Endothelial cell of umbilical vein (primary cell): ENCODE measurements around the gene FAM161B. TPM values are rescaled to one million over a fixed set of nuclear protein-coding genes. Genes with fewer than 3 reads are reported as not detected.
"Not testable (repeated sequence)": the region's sequence is repeated elsewhere in the genome, so short reads cannot be mapped to it uniquely, and the experiment has no call there.

Source experiments
- BruUV-seq: library from RNA; stranded (reverse); fragments of 400-500 nt; replicated peaks from 2 replicates; lab custom pipeline; 2021; lab: Mats Ljungman, UMichigan
- CTCF ChIA-PET: fragments of 300-600, 350-600 bp; sonication (Branson Sonifier 250); formaldehyde crosslinking; loops from one replicate; lab custom pipeline; 2021; ENCODE audit warnings: antibody characterized with exemption, inconsistent platforms; lab: Charles Lee
- POLR2A ChIA-PET: fragments of 300-600, 350-600 bp; sonication (Branson Sonifier 250); formaldehyde crosslinking; loops from one replicate; lab custom pipeline; 2021; ENCODE audit warnings: antibody characterized with exemption, inconsistent platforms; lab: Charles Lee
- DNase-seq: peaks from one replicate; pipeline ENCODE4 v3.0.0-alpha.2; 2011; ENCODE audit warnings: low read depth, low spot score
- FAIRE-seq: peaks from 2 replicates; lab custom pipeline; 2011; peaks lifted over from hg19 to GRCh38; lab: Jason Lieb, UNC
- H2AFZ ChIP-seq: 2 replicates; pipeline ENCODE4 v1.6.0; 2012; ENCODE audit warnings: low read depth, low read length, control low read depth, inconsistent platforms
- H3K27ac ChIP-seq: 2 replicates; pipeline ENCODE4 v1.5.1; 2011; ENCODE audit warnings: low read depth, mild to moderate bottlenecking, control low read depth, low read length, moderate library complexity; ENCODE audit not compliant: insufficient read depth
- H3K27me3 ChIP-seq, 2 experiments: 2 replicates each; pipeline versions ENCODE4 v1.6.0 to v1.6.1; 2011; ENCODE audit warnings: low read length in 2 of 2, mixed read lengths in 1 of 2; ENCODE audit not compliant: control insufficient read depth in 2 of 2, insufficient read depth in 2 of 2
- H3K36me3 ChIP-seq, 2 experiments: 2 replicates in 1 of 2; 3 replicates in 1 of 2; pipeline ENCODE4 v1.5.1; 2011; ENCODE audit warnings: low read length in 2 of 2, mild to moderate bottlenecking in 1 of 2, moderate library complexity in 1 of 2; ENCODE audit not compliant: control insufficient read depth in 2 of 2, insufficient read depth in 2 of 2; ENCODE audit errors: extremely low read depth in 1 of 2
- H3K4me1 ChIP-seq: 3 replicates; pipeline ENCODE4 v1.5.1; 2011; ENCODE audit warnings: mild to moderate bottlenecking, low read length; ENCODE audit not compliant: control insufficient read depth, insufficient read depth; ENCODE audit errors: extremely low read depth
- H3K4me2 ChIP-seq: 2 replicates; pipeline ENCODE4 v1.6.1; 2011; ENCODE audit warnings: low read length, control low read depth, mixed read lengths; ENCODE audit not compliant: insufficient read depth
- H3K4me3 ChIP-seq, 3 experiments: fragments of 200-600 bp in 1 of 3; sonication (generic), shearing (Covaris generic) in 1 of 3; replicated peaks in 1 of 3; 2 replicates each; pipeline ENCODE4 v1.5.1; 2011 to 2016; ENCODE audit warnings: control low read depth in 3 of 3, low read length in 3 of 3, mild to moderate bottlenecking in 2 of 3, inconsistent platforms in 1 of 3, low read depth in 1 of 3, moderate library complexity in 1 of 3; ENCODE audit not compliant: insufficient read depth in 1 of 3
- H3K79me2 ChIP-seq: 2 replicates; pipeline ENCODE4 v1.6.0; 2012; ENCODE audit warnings: low read length, inconsistent platforms; ENCODE audit not compliant: control insufficient read depth, insufficient read depth
- H3K9ac ChIP-seq: replicated peaks from 2 replicates; pipeline ENCODE3; 2011; ENCODE audit warnings: low read length, control low read depth; ENCODE audit not compliant: insufficient read depth; ENCODE audit errors: extremely low read depth
- H3K9me1 ChIP-seq: replicated peaks from 3 replicates; pipeline ENCODE4 v1.6.0; 2011; ENCODE audit warnings: mild to moderate bottlenecking, low read length; ENCODE audit not compliant: control insufficient read depth, insufficient read depth; ENCODE audit errors: extremely low read depth
- H3K9me3 ChIP-seq: replicated peaks from 2 replicates; pipeline ENCODE4 v1.5.1; 2012; ENCODE audit warnings: low read length, inconsistent platforms; ENCODE audit not compliant: control insufficient read depth, insufficient read depth
- H4K20me1 ChIP-seq: replicated peaks from 2 replicates; pipeline ENCODE3; 2011; ENCODE audit warnings: mild to moderate bottlenecking, low read length; ENCODE audit not compliant: control insufficient read depth, insufficient read depth; ENCODE audit errors: extremely low read depth
- CTCF ChIP-seq, 2 donors: IDR thresholded peaks; 1 replicate in 1 of 2; 2 replicates in 1 of 2; pipeline ENCODE4 v1.5.1; 2011; ENCODE audit warnings: low read length in 2 of 2, mild to moderate bottlenecking in 2 of 2, moderate library complexity in 2 of 2, control low read depth in 1 of 2, inconsistent platforms in 1 of 2, low read depth in 1 of 2; ENCODE audit not compliant: insufficient read depth in 1 of 2; ENCODE audit errors: extremely low read depth in 1 of 2
- EZH2 ChIP-seq: IDR thresholded peaks from 2 replicates; pipeline ENCODE4 v1.6.1; 2012; ENCODE audit warnings: borderline replicate concordance, low read depth, mild to moderate bottlenecking, moderate library complexity, low read length, inconsistent platforms; ENCODE audit not compliant: severe bottlenecking
- FOS ChIP-seq: IDR thresholded peaks from 2 replicates; pipeline ENCODE4 v1.6.1; 2011; ENCODE audit warnings: mild to moderate bottlenecking, low read length, moderate library complexity, borderline replicate concordance; ENCODE audit not compliant: insufficient read depth
- GATA2 ChIP-seq: IDR thresholded peaks from 2 replicates; pipeline ENCODE4 v1.7.0; 2011; ENCODE audit warnings: low read depth, mild to moderate bottlenecking, moderate library complexity, mixed read lengths, low read length; ENCODE audit not compliant: insufficient read length, insufficient read depth
- JUN ChIP-seq: IDR thresholded peaks from 2 replicates; pipeline ENCODE4 v1.6.1; 2011; ENCODE audit warnings: borderline replicate concordance, low read depth; ENCODE audit not compliant: insufficient read length, insufficient read depth
- MAX ChIP-seq: IDR thresholded peaks from 2 replicates; pipeline ENCODE4 v1.6.1; 2011; ENCODE audit not compliant: insufficient read depth, insufficient read length
- MYC ChIP-seq: IDR thresholded peaks from one replicate; pipeline ENCODE4 v1.6.1; 2011; ENCODE audit warnings: mild to moderate bottlenecking, low read depth, low read length
- POLR2A ChIP-seq: IDR thresholded peaks from 2 replicates; pipeline ENCODE4 v1.6.1; 2012; ENCODE audit warnings: low read depth, mild to moderate bottlenecking, control low read depth, low read length
- POLR2AphosphoS5 ChIP-seq: IDR thresholded peaks from 2 replicates; pipeline ENCODE4 v1.6.1; 2012; ENCODE audit warnings: low read depth, mild to moderate bottlenecking, control low read depth, low read length, moderate library complexity; ENCODE audit not compliant: insufficient read depth
- dilution Hi-C: fragments of 300-500 bp; cut with MboI; formaldehyde crosslinking; loops from one replicate; pipeline ENCODE4 v1.15.0; 2019; ENCODE audit warnings: low sequenced_read_pairs; ENCODE audit not compliant: extremely low pct_ligation_motif_present
- intact Hi-C: fragments of 100-400 bp; cut with micrococcal nuclease; formaldehyde crosslinking; loops from one replicate; pipeline ENCODE4 v1.10.0; 2022
- polyA plus RNA-seq, 4 experiments: library from polyadenylated mRNA; depleted of rRNA in 3 of 4; stranded (reverse) in 3 of 4; unstranded in 1 of 4; fragments of >200 nt; gene quantifications; 2 replicates each; pipeline versions ENCODE4 v1.2.1 to v1.2.3, GENCODE V29; 2011 to 2012; ENCODE audit warnings: missing spikeins in 1 of 4
- total RNA-seq: library from RNA; stranded (reverse); gene quantifications from 2 replicates; pipeline ENCODE4 v1.2.3, GENCODE V29; 2021

FAM161B gene
- total and polyA plus RNA-seq, 2 donors (not counting 3 experiments of a cell fraction or from before 2014, with no cell fraction given) = 1.6 to 3.1 TPM

GRCh38 chr14:73924337-73924736, 25.6 kb downstream of the FAM161B start:
- H3K4me2 ChIP-seq = no peak overlapping the region
- H3K27me3 ChIP-seq = no peaks in the 10 kb centered on the region
- H3K27ac ChIP-seq = no peak overlapping the region
- FAIRE-seq (no peak), DNase-seq (no peak)
- dilution Hi-C loops (no loop called here), intact Hi-C loops (no loop called here)
- no peak overlapping the region for H3K4me3 ChIP-seq
- POLR2A ChIA-PET = no interaction called here
- no peak overlapping the region for H3K9ac ChIP-seq
- H3K79me2 ChIP-seq = no peaks in the 10 kb centered on the region
- H3K9me1 ChIP-seq = no peaks in the 10 kb centered on the region
- no peaks in the 10 kb centered on the region for H3K4me1 ChIP-seq
- peaks cover 25 to 31% of the 10 kb centered on the region in 2 experiments for H3K36me3 ChIP-seq
- no peaks in the 10 kb centered on the region for H4K20me1 ChIP-seq
- CTCF ChIA-PET = interaction anchor here (1.7 kb wide), 1 partner anchor 12 kb away, joined by 7 read pairs; no protein-coding TSS in a partner anchor
- no peak overlapping the region for H2AFZ ChIP-seq
- H3K9me3 ChIP-seq = no peaks in the 10 kb centered on the region
- no TSS peak for BruUV-seq
- TF ChIP-seq FOS = no peak
- TF ChIP-seq POLR2A = no peak
- no peak for TF ChIP-seq CTCF (IDR thresholded peaks at IDR 0.05; ENCODE audit: extremely low read depth in 1 of 2, insufficient read depth in 1 of 2, low read depth in 1 of 2, low read length in 2 of 2)
- no peak for TF ChIP-seq MAX
- no peak for TF ChIP-seq POLR2AphosphoS5
- no peak for TF ChIP-seq EZH2
- no peak for TF ChIP-seq MYC
- no peak for TF ChIP-seq JUN
- TF ChIP-seq GATA2 = no peak

GRCh38 chr14:73919457-73919856, 30.4 kb downstream of the FAM161B start:
- CTCF ChIA-PET = interaction anchor here (1.3 kb wide), 1 partner anchor 17 kb away, joined by 4 read pairs; no protein-coding TSS in a partner anchor

More at GRCh38 chr14:73919457-73919856, 30.4 kb downstream of the FAM161B start:
- intact Hi-C loops, H4K20me1 ChIP-seq, H2AFZ ChIP-seq, H3K4me1 ChIP-seq, H3K9ac ChIP-seq, DNase-seq, H3K4me2 ChIP-seq, FAIRE-seq, H3K4me3 ChIP-seq, H3K79me2 ChIP-seq, H3K9me1 ChIP-seq, H3K9me3 ChIP-seq, dilution Hi-C loops, H3K27me3 ChIP-seq, BruUV-seq, H3K27ac ChIP-seq, POLR2A ChIA-PET: not testable (repeated sequence)
- H3K36me3 ChIP-seq = peaks cover 19 to 23% of the 10 kb centered on the region in 2 experiments
